ENCODE measurements around the gene EPHB3.

- TF ChIP-seq POLR2A (IDR thresholded peaks at IDR 0.05) (no peak), CTCF (IDR thresholded peaks at IDR 0.05) (no peak)
Observed at GRCh38 chr3:184629555-184630160, 68.1 kb downstream of the EPHB3 start.
